Effector CD8-positive, alpha-beta T cell (primary cell): ENCODE data around the gene CACTIN.
"Not testable (repeated sequence)": the region's sequence is repeated elsewhere in the genome, so short reads cannot be mapped to it uniquely, and the experiment has no call there.

ENCODE experiments used
- DNase-seq: peaks from one replicate; lab custom pipeline; 2025; lab: John Stamatoyannopoulos, UW

The CACTIN gene

DNA sequence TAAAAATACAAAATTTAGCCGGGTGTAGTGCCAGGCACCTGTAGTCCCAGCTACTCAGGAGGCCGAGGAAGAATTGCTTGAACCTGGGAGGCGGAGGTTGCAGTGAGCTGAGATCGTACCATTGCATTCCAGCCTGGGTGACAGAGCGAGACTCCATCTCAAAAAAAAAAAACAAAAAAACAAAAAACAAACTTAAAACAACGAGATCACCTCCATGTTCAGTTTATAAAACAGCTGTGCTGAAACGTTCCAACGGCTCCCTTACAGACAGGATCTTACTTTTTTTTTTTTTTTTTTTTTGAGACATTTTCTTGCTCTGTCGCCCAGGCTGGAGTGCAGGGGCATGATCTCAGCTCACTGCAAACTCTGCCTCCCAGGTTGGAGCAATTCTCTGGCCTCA lies 2.2 kb upstream of the CACTIN start:
- DNase-seq, result not testable (repeated sequence)

DNA sequence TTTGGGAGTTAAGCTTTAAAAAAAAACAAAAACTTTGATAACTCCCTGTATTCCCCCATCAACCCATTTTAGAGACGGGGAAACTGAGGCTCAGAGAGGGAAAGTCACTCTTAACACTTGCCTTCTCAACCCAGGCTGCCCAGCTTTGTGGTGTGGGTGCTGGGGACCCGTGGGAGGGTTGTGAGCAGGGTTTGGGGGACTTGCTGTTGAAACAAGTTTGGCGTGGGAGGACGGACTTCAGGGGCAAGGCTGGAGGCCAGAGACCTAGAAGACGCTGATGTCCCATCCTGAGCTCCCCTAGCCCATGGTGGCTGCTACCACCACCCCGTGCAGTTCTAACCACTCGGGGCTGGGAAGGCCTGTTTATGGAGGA lies 747 bp upstream of the CACTIN start:
- no peak for DNase-seq

DNA sequence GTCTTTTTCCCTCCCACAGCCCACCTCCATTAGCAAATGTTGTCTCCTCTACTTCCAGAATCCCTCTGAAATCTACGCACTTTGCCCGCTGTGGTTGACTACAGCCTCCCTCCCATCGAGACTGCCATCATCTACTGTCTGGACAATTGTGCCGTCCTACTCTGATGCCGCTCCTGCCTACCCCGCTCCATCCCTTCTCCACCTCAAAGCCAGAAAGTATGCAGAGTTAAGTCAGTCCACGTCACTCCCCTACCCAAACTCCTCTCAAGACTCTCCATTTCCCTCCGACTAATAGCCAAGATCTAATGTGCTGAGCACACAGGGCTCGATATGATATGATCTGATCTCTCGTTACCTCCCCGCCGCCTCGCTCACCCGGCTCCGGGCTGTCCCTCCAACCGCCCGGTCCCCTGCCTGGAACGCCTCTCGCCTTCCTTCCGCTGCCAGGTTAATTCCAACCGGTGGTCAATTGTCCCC lies 556 bp downstream of the CACTIN start:
- DNase-seq, result no peak

GRCh38 chr19:3623716-3624115 lies 2.9 kb downstream of the CACTIN start:
- no peak for DNase-seq

DNA sequence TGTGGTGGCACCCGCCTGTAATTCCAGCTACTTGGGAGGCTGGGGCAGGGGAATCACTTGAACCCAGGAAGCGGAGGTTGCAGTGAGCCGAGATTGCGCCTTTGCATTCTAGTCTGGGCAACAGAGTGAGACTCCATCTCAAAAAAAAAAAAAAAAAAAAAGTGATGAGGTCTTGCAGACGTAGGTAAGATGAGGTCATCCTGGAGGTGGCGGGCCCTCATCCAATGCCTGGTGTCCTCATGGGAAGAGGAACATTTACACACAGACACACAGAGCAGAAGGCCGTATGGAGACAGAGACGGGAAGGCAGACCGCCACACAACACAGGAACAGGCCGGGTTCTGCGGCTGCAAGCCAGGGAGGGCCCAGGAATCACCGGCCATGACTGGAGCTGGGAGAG lies 4.4 kb downstream of the CACTIN start:
- DNase-seq, result no peak

- DNase-seq, result no peak
Measured at GRCh38 chr19:3621689-3622088, 4.9 kb downstream of the CACTIN start.

DNA sequence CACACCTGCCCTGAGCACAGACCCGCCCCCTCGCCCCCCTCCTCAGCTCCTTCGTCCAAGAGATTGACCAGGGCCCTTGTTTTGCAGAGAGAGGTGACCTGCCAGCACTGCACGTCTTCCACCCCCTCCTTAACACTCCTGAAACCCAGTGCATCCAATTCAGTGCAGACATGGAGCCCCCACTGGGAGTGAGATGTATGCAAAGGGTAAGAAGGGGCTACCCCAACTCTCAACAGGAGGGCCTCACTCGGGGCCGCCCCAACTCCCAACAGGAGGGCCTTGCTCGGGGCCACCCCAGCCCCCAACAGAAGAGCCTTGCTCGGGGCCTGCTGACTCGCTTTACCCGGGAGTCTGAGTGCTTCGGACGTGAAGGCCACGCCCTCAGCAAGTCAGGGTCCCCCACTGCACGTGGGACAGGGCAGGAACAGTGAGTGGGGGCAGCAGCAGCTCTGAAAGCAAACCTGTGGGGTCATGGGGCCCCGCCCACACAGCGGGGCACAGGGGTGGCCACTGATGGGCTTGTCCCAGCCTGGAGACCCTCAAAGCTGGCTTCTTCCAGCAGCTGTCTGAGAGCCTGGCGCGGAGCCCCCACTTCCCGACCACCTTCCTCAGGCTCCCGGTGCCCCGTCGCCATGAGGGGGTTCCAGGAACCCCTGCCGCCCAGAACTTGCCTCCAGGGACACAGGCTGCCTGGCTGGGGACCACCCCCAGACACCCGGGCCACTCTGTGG lies 5.6 kb downstream of the CACTIN start:
- no peak for DNase-seq

DNA sequence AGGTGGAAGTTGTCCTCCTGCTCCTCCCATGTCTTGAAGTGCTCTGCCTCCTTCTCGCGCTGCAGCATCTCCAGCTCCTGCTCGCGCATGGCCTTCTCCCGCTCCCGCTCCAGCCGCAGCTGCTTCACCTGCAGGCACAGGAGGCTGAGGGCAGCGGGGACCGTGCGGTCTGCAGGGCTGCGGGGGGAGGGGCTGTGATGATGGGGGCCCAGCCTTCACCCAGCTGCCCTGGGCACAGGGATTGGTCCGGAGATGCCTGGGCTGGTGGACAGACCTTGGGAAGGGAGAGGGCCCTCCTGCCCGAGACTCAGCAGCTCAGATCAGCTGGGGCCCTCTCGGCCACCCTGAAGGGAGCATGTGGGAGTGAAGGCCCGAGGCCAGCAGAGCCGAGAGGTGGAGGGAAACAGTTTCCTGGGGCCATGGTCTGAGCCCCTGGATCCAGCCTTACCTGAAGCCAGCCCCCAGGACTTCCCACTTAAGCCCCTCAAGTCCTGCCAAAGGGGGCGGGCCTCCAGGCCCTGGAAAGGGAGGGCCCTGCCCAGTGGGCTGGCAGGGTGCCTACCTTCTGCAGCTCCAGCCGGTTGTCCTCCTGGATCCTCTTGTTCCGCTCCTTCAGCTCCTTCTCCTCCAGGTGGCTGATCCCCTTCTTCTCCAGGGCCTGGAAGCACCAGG lies 6.3 kb downstream of the CACTIN start:
- no peak for DNase-seq

- no peak for DNase-seq
Measured at GRCh38 chr19:3619631-3620012, 7.0 kb downstream of the CACTIN start.

GRCh38 chr19:3618811-3619630 lies 7.6 kb downstream of the CACTIN start:
- no peak for DNase-seq

DNA sequence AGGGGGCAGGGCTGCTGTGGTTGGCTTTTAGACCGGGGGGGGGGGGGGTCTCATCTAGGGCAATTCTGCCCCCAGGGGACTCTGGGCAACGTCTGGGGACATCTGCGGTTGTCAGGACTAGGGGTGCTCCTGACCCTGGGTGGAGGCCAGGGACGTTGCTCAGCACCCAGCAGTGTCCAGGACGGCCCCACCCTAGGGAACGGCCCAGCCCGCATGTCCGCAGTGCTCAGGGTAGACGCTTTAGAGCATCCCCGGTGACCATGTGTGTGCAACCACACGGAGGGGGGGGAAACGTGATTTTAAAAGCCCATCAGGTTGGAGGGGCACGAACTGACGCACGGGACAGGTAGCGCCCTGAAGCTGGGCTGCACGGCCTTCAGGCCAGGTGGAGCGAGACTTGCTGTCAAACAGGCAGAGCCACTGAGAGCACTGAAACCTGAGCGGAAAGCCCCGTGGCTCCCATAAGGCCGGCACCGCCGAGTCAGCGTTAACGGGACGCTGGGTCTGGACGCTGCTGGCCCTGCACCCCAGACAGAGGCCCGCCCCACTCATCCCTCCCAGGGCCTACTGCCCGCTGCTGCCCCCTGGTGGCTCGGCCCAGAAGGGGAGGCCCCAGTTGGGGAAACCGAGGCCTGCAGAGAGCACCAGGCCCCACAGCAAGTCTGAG lies 8.3 kb downstream of the CACTIN start:
- DNase-seq, result peak; percentile 30

- peak; percentile 14 for DNase-seq
Measured at GRCh38 chr19:3617463-3617862, 9.1 kb downstream of the CACTIN start.

DNA sequence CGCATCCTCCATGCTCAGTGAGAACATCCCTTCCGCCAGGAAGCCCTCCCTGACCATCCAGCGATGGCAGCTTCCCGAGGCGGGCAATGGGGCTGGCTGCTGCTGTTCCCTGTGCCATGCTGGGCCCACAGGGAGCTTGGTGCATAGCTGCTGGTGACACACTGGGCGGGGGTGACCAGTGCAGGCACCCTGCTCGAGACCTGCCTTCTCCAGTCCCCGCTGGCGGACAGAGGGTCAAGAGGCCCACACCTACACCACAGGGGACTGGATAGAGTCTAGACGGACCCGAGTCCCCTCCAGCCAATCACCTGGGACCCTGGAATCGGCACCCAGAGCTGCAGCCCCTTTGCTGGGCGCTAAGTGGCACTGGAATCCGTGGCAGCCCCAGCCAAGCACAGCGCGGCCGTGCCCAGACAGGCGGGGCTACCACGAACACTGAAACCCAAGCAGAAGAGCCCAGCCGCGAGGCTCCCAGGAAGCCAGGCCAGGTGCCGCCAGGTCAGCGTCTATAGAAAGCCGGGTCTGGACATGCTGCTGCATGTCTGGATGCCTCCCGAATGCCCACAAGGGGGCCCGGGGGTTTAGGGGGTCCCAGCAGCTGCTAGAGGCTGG lies 11.0 kb downstream of the CACTIN start:
- DNase-seq, result no peak

DNA sequence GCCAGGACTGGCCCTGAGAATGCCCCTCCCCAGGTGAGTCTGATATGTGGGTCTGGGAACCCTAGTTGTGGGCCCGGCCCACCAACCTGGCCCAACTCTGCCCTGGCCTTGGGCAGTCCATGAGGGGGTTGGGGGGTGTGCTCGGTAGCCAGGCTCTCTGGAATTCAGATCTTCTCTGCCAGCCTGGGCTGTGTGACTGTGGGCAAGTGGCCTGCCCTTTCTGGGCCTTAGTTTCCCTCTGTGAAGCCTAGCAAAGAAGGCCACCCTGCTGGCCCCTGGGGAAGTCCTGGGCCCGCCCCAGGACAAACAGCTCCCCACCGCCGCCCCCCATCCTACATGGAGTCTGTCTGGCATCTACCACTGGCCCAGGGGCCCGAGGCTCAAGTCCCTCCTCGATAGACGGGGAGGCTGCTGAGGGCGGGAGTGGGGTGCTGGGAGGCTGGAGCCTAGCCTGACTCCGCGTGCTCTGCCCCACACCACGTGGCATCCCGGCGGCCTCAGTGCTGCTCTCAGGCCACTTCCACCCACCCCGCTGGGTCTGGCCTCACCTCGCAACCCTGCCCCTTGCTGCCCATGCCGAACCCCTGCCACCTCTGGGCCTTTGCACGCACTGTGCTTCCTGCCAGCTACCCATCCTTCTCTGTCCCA lies 11.6 kb downstream of the CACTIN start:
- no peak for DNase-seq

GRCh38 chr19:3613818-3614661 lies 12.6 kb downstream of the CACTIN start:
- DNase-seq, result no peak

GRCh38 chr19:3612901-3613741 lies 13.5 kb downstream of the CACTIN start:
- no peak for DNase-seq

DNA sequence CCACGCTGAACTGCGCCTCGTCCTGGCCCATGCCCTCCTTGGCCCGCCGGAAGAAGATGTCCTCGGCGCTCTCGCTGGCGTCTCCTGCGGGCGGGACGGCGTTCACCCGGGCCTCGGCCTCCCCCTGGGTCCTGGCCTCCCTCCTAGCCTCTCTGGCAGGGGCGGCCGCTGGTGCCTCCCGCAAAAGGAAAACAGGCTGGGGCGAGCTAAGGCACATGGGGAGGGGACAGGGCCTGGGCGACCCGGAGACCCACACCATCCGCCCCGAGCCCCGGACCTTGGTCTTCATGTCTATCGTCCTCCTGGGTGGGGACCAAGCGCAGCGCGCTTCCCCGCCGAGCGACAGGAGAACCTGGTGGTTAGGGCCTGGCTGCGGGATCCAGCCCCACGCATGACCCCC lies 14.3 kb downstream of the CACTIN start:
- no peak for DNase-seq

DNA sequence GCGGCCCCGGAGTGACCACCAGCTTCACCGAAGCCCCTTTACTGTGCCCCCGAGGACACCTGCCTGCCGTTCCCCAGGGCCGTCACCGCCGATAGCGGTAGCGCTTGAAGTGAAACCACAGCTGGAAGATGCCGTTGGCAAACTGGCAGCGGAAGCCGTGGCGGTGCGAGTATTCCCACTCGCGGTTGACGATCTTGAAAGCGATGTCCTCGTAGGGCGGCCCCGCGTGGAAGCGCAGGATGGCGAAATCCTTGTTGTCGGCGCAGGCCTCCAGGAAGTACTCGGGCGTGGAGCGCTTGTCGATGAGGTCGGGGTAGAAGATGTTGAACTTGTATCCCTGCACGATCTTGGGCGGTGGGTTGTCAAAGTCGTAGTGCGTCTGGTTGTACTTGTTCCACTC lies 14.7 kb downstream of the CACTIN start:
- DNase-seq, result no peak
